Stimulated activated CD8-positive, alpha-beta memory T cell treated with anti-CD3 and anti-CD28 coated beads, Interleukin-15, amount 100 ng/mL, for 1 hour (primary cell): Measurements from ENCODE around the gene ZBTB7C.

Experiments
- DNase-seq: peaks from one replicate; pipeline ENCODE4 v3.0.0-alpha.2; 2020; ENCODE audit warnings: low read depth

The ZBTB7C gene

DNA sequence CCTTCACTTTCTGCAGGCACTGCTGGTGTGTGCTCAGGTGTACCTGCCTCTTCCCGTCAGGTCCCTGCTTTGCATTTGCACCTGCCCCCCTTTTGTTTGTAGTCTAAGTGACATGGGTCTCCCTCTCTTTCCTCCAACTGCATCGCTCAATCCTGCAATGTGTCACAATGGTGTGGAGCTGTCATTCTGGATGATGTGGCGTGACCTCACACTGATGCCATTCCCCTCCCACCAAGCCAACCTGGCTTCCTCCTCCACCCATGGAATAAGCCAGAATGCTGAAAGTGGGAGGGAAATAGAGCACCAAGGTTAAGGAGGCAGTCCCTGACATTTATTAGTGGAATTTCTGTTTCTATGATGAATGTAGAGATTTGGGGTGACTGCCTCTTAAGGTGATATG is 156.7 kb downstream of the ZBTB7C start:
- no peak for DNase-seq

GRCh38 chr18:48250918-48251317 is 158.3 kb downstream of the ZBTB7C start:
- DNase-seq = no peak

GRCh38 chr18:48250362-48250907 is 158.7 kb downstream of the ZBTB7C start:
- DNase-seq = no peak

DNA sequence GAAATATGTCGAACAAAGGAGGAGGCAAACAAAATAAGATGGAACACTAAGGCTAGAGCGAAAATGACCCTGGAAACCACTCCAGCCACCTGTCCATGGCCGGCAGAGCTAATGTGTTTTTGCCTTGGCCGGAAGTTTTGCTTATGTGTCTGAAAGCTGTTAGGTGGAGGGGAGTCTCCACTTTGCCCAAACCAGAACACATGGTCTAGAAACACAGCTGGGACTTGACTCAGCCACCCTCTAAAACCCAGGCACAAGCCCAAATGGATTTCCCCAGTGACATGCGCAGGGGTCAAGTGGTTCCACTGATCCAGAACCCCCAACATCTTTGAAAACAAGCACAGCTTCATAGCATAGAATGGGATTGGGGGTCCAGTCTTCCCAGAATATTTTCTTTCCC is 159.3 kb downstream of the ZBTB7C start:
- no peak for DNase-seq

GRCh38 chr18:48244530-48244929 is 164.7 kb downstream of the ZBTB7C start:
- DNase-seq = no peak

DNA sequence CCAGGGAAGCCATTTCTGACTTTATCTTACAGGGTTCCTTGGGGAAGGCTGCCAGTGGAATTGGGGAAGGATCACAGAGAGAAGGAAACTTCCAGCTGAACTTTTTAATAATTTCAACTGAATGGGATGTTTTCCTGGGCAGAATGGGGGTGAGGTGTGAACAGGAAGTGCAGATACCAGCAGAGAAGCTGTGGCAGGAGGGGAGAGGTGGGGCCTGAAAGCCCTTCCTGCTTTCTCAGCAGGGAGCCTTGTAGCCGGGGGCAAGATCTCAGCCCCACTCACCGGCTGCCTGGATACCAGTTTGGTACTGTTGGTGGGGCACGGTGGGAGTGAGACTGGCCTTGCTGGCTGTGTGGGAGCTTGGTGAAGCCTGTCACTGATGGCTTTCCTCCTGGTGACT is 170.5 kb downstream of the ZBTB7C start:
- DNase-seq = no peak

GRCh38 chr18:48238206-48238605 is 171.0 kb downstream of the ZBTB7C start:
- DNase-seq = no peak

GRCh38 chr18:48236822-48237221 is 172.4 kb downstream of the ZBTB7C start:
- DNase-seq = no peak

DNA sequence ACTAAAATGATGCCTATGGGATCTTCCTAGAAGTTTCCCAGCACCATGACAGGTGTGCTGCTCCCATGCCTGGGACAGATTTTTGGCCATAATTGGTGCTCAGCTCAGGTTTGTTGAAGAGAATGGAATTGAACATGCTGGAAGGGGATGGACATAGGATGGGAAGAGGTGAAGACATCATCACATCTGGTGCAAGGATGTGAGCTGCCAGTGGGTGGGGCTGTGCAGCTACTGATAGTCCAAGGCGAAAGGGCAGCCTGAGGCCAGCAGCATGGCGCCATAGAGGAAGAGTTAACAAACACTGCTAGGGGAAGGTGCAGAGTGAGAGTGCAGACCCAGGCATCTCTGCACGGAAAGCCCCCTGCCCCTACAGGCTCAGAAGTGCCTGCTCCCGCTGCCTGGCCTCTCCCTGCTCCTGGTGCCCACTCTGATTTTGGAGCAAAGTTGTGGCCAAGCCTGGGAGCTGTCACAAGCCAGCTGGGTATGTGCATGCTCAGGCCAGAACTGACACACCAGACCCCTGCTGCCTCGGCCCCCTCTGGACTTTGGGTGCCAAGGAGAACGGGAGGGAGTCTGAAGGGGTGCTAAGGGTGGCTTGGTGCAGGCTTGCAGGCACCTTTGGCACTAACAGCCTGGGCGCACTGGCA is 178.6 kb downstream of the ZBTB7C start:
- DNase-seq = no peak

DNA sequence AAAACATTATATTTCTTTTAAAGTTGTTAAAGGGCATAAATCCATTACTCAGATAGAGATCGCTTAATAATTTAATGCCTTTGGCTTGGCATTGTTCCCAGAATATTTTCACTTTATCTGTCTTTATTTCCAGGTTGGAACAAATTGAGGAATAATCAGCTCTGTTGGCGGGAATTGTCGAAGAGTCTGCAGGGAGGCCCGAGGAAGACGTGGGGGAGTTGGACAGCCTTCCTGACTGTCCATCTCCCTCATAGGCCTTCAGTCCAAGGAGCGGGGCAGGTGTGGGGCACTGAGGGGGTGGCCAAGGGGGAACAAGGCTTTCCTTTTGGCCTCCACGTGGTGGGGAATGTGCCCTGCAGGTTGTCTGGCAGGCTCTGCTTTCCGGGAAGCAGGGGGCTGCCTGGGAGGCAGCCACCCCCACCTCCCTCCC is 179.6 kb downstream of the ZBTB7C start:
- DNase-seq = no peak

- no peak for DNase-seq
These were observed 180.3 kb downstream of the ZBTB7C start for GRCh38 chr18:48228841-48229240.

DNA sequence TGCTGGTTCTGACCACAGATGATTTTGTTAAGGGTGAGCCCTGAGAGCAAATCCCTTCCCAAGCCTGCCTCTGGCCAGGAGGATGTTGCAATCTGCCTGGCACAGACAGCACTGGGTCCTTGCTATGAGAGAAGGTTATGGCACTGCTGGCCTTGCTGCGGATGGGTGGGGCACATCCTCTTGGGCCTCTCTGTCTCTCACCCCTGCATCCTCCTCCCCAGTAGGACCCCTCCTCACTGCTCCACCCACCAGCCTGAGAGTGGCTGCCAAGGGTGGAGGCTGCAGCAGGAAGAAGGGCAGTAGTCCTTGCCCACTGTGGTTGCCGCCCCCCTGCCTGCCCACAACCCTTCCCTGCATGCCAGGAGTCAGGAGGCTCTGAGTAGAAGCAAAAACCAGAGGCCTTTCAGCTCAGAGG is 180.9 kb downstream of the ZBTB7C start:
- DNase-seq = no peak

- DNase-seq = no peak
These were observed 182.0 kb downstream of the ZBTB7C start for GRCh38 chr18:48227206-48227605.

GRCh38 chr18:48226401-48226800 is 182.8 kb downstream of the ZBTB7C start:
- DNase-seq = no peak

DNA sequence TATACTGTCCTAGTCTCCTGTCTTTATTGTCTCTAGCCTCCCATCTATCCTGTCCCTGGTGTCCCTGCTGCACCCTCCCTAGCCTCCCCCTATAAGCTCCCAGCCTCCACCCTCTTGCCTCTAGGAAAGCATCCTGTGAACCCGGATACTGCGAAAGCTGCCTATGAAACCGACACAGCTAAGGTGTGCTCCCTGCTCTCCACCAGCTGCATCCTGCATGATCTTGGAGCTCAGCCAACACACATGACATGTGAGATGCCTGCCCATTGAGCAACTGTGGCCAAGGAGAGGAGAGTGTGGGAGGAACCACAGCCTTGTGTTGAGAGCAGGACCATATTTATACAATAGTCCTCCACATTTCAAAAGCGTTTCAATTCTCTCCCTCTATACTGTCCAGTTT is 187.1 kb downstream of the ZBTB7C start:
- DNase-seq = no peak

DNA sequence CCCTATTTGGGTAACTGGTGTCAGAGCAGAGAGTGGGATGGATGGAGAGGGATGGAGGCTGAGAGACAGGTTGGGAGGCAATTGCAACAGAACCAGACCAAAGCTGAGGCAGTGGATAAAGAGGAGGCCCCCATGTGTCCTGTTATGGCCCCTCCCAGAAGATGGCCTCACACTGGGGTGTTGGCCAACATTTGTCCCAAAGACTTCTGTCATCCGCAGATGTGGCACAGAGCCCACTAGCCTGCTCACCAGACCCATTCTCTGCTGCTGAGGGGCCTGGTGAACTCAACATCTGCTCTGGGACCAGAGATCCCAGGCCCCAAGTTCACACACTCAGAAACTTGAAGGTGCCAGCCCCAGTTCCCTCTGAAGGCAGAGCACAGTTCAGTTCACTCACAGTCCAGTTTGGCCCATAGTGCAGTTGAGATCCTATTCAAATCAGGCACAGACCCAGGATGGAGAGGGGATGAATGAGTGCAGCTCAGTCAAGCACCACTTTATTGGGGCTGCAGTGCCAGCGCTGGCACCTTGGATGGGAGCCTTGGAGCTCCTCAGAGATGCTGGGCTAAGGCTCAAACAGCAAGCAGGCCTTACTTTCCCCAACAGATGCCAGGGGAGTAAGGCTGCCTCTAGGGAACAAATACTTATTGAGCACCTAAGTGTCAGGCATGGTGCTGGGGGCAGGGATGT is 189.2 kb downstream of the ZBTB7C start:
- no peak for DNase-seq

DNA sequence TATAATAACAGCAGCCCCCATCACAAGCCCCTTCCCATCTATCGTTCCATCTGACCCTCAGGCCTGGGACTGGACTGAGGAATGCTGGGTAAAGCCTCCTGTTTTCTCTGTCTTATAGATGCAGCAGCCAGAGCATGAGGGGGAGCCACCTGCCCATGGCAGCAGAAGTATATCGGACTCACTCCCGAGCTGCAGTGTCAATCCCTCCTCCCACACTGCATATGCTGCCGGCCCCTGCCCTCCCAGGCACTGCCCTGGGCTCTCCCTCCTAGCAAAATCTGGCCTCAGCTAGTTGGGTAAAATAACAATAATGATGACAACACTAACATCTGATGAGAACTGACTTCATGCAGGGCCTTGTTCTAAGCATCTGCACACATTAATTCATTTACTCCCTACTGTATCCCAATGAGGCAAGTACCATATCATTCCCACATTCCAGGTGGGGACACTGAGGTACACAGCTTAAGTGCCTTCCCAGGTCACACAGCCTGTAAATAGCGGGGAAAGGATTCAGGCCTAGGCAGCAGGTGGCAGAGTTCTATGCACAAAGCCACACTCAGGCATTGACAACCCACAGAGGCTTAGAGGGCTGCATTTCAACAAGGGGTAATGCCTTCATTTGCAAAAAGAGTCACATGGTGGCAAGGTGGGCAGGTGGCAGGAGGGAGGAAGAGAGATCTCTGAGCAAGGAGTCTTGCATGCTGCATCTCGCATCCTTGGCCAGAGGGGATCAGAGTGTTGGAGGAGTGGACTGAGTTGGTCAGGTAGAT is 190.0 kb downstream of the ZBTB7C start:
- no peak for DNase-seq

DNA sequence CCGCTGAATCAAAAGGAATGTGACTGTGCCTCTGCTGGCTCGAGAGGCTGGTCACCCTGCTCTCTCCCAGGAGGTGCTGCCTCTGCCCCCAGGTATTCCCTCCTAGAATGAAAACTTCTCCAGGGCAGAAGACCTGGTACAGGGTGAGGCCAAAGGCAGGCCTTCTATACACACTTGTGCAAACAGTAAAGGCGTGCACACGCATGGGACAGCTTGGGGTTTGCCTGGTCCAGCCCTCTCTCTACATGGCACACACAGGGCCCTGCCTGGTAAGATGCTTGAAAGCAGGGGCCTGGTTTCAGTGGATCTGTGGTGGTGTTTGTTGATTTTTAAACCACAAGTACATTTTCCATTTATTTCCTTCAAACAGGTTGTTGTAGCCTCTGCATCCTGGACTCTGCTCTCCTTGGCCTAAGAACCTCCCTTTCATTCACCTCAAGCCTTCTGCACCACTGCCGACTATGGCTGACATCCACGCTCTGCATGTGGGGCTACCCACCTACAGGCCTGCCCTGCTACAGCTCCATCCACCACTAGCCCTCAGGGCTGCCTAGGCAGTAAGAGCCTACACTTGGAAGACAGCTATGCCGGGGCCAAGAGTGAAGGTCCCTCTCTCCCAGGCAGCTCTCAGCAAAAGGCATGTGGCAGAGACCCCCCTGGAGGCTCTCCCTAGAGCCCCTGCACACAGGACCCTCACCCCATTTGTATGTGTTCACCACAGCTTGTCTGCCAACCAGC is 190.7 kb downstream of the ZBTB7C start:
- DNase-seq = no peak

DNA sequence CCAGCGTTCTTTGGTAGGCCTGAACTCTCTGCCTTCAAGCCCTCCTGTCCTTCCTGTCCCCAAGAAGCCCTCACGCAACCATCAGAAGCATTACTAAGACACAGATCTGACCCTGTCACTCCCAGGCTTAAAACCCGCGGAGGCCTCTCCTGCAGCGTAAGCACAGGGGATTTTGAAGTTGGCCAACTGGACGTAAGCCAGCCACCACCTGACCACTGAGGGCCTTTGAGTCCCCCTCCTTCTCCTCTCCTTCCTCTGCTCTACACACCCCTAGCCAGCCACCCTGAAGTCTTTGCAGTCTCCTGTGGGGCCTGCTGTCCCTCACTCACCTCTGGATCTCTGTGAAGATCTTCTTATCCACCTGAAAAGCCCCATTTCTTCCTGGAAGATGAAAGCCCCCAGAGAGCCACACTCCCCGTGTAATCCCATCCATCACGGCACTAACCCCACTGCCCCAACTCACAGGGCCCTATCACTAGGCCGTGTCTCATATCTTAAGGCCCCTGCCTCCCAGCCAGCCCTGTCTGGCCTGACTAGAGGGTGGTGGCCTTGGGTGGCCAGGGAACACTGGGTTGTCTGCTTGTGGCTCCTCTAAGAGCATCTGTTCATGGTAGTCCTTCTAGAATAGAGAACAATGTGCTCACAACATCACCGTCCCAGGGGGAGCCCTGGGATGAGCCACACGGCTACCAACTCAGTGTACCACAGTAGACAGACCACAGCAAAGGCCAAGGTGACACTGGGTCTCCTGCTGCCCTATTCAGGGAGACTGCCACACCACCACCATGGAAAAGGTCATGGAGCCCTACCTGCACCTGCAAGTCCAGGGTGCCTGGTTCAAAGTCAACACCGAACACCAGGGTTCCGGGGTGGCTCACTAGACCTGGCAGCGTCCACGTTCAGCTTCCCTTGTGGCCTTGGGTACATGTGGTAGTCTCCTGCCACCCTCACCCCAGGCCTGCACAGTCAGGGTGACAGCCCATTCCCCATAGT is 191.6 kb downstream of the ZBTB7C start:
- no peak for DNase-seq

- no peak for DNase-seq
These were observed 192.4 kb downstream of the ZBTB7C start for GRCh38 chr18:48216639-48217257.
